GM06990 (cell line): ENCODE data around the gene SPATA25.
"Not testable (repeated sequence)": the region's sequence is repeated elsewhere in the genome, so short reads cannot be mapped to it uniquely, and the experiment has no call there.

Experiments used
- DNase-seq: peaks from one replicate; pipeline ENCODE4 v3.0.0-alpha.2; 2011; ENCODE audit not compliant: insufficient read length; ENCODE audit errors: extremely low read depth
- H3K27me3 ChIP-seq: replicated peaks from 2 replicates; pipeline ENCODE4 v1.6.0; 2011; ENCODE audit warnings: low read length; ENCODE audit not compliant: control insufficient read depth, insufficient read depth
- H3K36me3 ChIP-seq: 2 replicates; pipeline ENCODE4 v1.5.1; 2011; ENCODE audit warnings: low read length; ENCODE audit not compliant: control insufficient read depth, insufficient read depth
- H3K4me3 ChIP-seq: replicated peaks from 2 replicates; pipeline ENCODE4 v1.5.1; 2011; ENCODE audit warnings: low read depth, mild to moderate bottlenecking, control low read depth, low read length
- TF ChIP-seq, protein P1 (sequence below): IDR thresholded peaks from 2 replicates; pipeline ENCODE4 v1.5.1; 2011; ENCODE audit warnings: low read length, control low read depth, mild to moderate bottlenecking, inconsistent platforms; ENCODE audit not compliant: insufficient read depth, poor library complexity, severe bottlenecking

The SPATA25 gene

GRCh38 chr20:45902199-45902701 lies 14.8 kb upstream of the SPATA25 start:
- no peak for DNase-seq
- Histone ChIP-seq H3K36me3 (peaks cover 5% of the 10 kb centered on the region), H3K27me3 (no peaks in the 10 kb centered on the region), H3K4me3 (no peak overlapping the region)
- TF ChIP-seq, protein P1, sequence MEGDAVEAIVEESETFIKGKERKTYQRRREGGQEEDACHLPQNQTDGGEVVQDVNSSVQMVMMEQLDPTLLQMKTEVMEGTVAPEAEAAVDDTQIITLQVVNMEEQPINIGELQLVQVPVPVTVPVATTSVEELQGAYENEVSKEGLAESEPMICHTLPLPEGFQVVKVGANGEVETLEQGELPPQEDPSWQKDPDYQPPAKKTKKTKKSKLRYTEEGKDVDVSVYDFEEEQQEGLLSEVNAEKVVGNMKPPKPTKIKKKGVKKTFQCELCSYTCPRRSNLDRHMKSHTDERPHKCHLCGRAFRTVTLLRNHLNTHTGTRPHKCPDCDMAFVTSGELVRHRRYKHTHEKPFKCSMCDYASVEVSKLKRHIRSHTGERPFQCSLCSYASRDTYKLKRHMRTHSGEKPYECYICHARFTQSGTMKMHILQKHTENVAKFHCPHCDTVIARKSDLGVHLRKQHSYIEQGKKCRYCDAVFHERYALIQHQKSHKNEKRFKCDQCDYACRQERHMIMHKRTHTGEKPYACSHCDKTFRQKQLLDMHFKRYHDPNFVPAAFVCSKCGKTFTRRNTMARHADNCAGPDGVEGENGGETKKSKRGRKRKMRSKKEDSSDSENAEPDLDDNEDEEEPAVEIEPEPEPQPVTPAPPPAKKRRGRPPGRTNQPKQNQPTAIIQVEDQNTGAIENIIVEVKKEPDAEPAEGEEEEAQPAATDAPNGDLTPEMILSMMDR: no peak

DNA sequence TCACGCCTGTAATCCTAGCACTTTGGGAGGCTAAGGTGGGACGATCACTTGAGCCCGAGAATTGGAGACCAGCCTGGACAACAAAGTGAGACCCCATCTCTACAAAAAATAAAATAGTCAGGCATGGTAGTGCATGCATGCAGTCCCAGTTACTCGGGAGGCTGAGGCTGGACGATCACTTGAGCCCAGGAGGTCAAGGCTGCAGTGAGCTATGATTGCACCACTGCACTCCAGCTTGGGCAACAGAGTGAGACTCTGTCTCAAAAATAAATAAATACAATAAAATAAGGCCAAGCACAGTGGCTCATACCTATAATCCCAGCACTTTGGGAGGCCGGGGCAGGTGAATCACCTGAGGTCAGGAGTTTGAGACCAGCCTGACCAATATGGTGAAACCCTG lies 13.9 kb upstream of the SPATA25 start:
- DNase-seq, H3K27me3 ChIP-seq, H3K4me3 ChIP-seq, H3K36me3 ChIP-seq: not testable (repeated sequence)

DNA sequence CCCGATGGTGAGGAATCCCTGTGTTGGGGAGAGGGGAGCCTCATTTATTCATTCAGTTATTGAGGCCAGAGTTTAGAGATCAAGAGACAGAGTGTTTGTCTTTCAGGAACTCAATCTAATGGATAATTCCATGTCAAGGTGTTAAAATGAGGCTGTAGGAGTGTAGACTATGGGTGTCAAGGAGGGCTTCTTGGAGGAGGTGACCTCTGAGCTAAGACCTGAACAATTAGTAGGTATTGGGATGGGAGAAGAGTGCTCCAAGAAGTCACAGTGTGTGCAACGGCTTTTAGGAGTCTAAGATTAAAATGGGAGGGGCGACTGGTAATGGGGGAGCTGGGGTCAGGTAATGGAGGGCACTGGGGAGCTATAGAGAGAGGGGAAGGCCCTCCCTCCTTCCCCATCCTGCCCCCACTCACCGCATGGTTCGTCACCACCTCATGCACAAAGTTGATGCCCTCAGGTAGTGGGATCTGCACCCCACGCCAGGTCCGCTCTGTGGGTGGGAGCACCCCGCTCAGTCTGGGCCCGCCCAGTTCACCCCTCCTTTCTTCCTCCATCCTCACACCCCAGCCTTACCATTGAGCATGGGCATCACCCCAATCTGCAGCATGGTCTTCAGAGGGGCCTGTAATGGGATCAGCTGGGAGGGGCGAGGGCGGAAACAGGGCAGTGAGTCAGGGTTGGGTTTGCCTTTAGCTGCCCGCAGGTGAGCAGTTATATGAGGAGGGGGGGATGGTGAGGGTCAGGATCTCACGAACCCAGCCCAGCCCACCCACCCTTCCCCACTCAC lies 11.8 kb upstream of the SPATA25 start:
- TF ChIP-seq, protein P1: no peak
- H3K27me3 ChIP-seq: no peaks in the 10 kb centered on the region
- no peak for DNase-seq
- peaks cover 17% of the 10 kb centered on the region for H3K36me3 ChIP-seq
- no peak overlapping the region for H3K4me3 ChIP-seq

- TF ChIP-seq, protein P1: no peak
- H3K27me3 ChIP-seq: no peaks in the 10 kb centered on the region
- DNase-seq: no peak
- H3K36me3 ChIP-seq: peaks cover 22% of the 10 kb centered on the region
- no peak overlapping the region for H3K4me3 ChIP-seq
These were observed 10.9 kb upstream of the SPATA25 start for GRCh38 chr20:45898285-45898684.

- H3K36me3 ChIP-seq: peaks cover 23% of the 10 kb centered on the region
- no peak for DNase-seq
- no peak overlapping the region for H3K4me3 ChIP-seq
- TF ChIP-seq, protein P1: no peak
- H3K27me3 ChIP-seq: no peaks in the 10 kb centered on the region
These were observed 10.3 kb upstream of the SPATA25 start for GRCh38 chr20:45897692-45898091.

GRCh38 chr20:45897289-45897688 lies 9.9 kb upstream of the SPATA25 start:
- H3K27me3 ChIP-seq: no peaks in the 10 kb centered on the region
- H3K4me3 ChIP-seq: no peak overlapping the region
- TF ChIP-seq, protein P1: no peak
- no peak for DNase-seq
- peaks cover 23% of the 10 kb centered on the region for H3K36me3 ChIP-seq
